Astrocyte of the spinal cord (primary cell): ENCODE data around the gene NEXMIF.
"Not testable (repeated sequence)": the region's sequence is repeated elsewhere in the genome, so short reads cannot be mapped to it uniquely, and the experiment has no call there.

ENCODE experiments used
- DNase-seq: peaks from one replicate; pipeline ENCODE4 v3.0.0; 2011; ENCODE audit warnings: low read depth, low spot score
- H3K4me3 ChIP-seq: 2 replicates; pipeline ENCODE4 v1.5.1; 2011; ENCODE audit warnings: low read depth, mild to moderate bottlenecking, low read length, moderate library complexity
- CTCF ChIP-seq: IDR thresholded peaks from 2 replicates; pipeline ENCODE4 v1.5.1; 2012; ENCODE audit warnings: low read depth, mild to moderate bottlenecking, low read length, inconsistent platforms
- in situ Hi-C: cut with HindIII; loops from 2 replicates; pipeline ENCODE4 v1.10.0; 2017; ENCODE audit warnings: low sequenced_read_pairs

Gene NEXMIF

GRCh38 chrX:74925225-74926088, at the start of gene NEXMIF:
Gene NEXMIF (minus strand): TSS chrX:74925452.
- peak; percentile 18 for TF ChIP-seq CTCF
- in situ Hi-C loops = no loop called here
- DNase-seq = no peak
- peak within 1 kb of the TSS; percentile 18 for H3K4me3 ChIP-seq

GRCh38 chrX:74961962-74962361, 36.7 kb upstream of the NEXMIF start:
- DNase-seq, in situ Hi-C loops, H3K4me3 ChIP-seq: not testable (repeated sequence)

GRCh38 chrX:74949717-74950116, 24.5 kb upstream of the NEXMIF start:
- DNase-seq = no peak
- TF ChIP-seq CTCF = no peak
- in situ Hi-C loops = no loop called here
- H3K4me3 ChIP-seq = no peak overlapping the region

- no peak for TF ChIP-seq CTCF
- no peak for DNase-seq
- H3K4me3 ChIP-seq = no peak overlapping the region
- in situ Hi-C loops = no loop called here
These were observed 15.2 kb upstream of the NEXMIF start for GRCh38 chrX:74940414-74940813.

- in situ Hi-C loops = no loop called here
- DNase-seq = no peak
- TF ChIP-seq CTCF = no peak
- no peak overlapping the region for H3K4me3 ChIP-seq
These were observed 6.0 kb upstream of the NEXMIF start for GRCh38 chrX:74931214-74931613.

- no peak for TF ChIP-seq CTCF
- in situ Hi-C loops = no loop called here
- peak overlapping the region; percentile 18 for H3K4me3 ChIP-seq
- DNase-seq = peak; percentile 6
These were observed 615 bp downstream of the NEXMIF start for GRCh38 chrX:74924449-74925224.

GRCh38 chrX:74923942-74924448, 1.3 kb downstream of the NEXMIF start:
- H3K4me3 ChIP-seq = no peak overlapping the region
- in situ Hi-C loops = no loop called here
- TF ChIP-seq CTCF = no peak
- DNase-seq = no peak
